Stomach (tissue), 9 donors: ENCODE data around the gene ARL8B. TPM values are rescaled to one million over a fixed set of nuclear protein-coding genes. Genes with fewer than 3 reads are reported as not detected.

Experiments used
- DNase-seq, 2 donors: peaks; one replicate each; pipeline versions ENCODE4 v3.0.0 to v3.0.0-alpha.2; 2013 to 2019
- H3K27ac ChIP-seq, 5 donors: fragments of 200-600 bp in 4 of 5; sonication (generic) in 4 of 5; one replicate each; pipeline ENCODE4 v1.5.1; 2013 to 2019; ENCODE audit warnings: mild to moderate bottlenecking in 1 of 5, moderate library complexity in 1 of 5
- H3K27me3 ChIP-seq, 3 donors: fragments of 200-600 bp; sonication (generic); one replicate each; pipeline ENCODE4 v1.5.1; 2017 to 2019; ENCODE audit warnings: mixed run types in 1 of 3
- H3K36me3 ChIP-seq, 4 donors: fragments of 200-600 bp; sonication (generic); 1 replicate in 3 of 4; 2 replicates in 1 of 4; pipeline ENCODE4 v1.5.1; 2016 to 2019
- H3K4me1 ChIP-seq, 4 donors: fragments of 200-600 bp; sonication (generic); one replicate each; pipeline ENCODE4 v1.5.1; 2016 to 2019
- H3K4me3 ChIP-seq, 4 donors: fragments of 200-600 bp; sonication (generic) in 3 of 4; one replicate each; pipeline ENCODE4 v1.5.1; 2016 to 2019; ENCODE audit warnings: mild to moderate bottlenecking in 1 of 4
- H3K9me3 ChIP-seq, 4 donors: fragments of 200-600 bp; sonication (generic); one replicate each; pipeline ENCODE4 v1.5.1; 2016 to 2019
- CTCF ChIP-seq, 7 experiments: fragments of 450-650 bp in 4 of 7; fragments of 200-600 bp in 3 of 7; sonication (generic) in 3 of 7; IDR thresholded peaks; one replicate each; pipeline ENCODE4 v1.5.1; 2016 to 2019; ENCODE audit warnings: antibody characterized with exemption in 7 of 7, control low read depth in 2 of 7, mild to moderate bottlenecking in 1 of 7
- EP300 ChIP-seq: sonication (generic); formaldehyde crosslinking; IDR thresholded peaks from one replicate; pipeline ENCODE4 v1.6.1; 2017; ENCODE audit warnings: antibody characterized with exemption
- POLR2A ChIP-seq, 4 donors: fragments of 450-650 bp; IDR thresholded peaks; one replicate each; pipeline ENCODE4 v1.6.1; 2016; ENCODE audit warnings: antibody characterized with exemption in 4 of 4, control low read depth in 2 of 4, mild to moderate bottlenecking in 1 of 4, moderate library complexity in 1 of 4
- POLR2AphosphoS5 ChIP-seq, 3 donors: sonication (generic); formaldehyde crosslinking; IDR thresholded peaks; one replicate each; pipeline ENCODE4 v1.6.1; 2016; ENCODE audit warnings: antibody characterized with exemption in 3 of 3
- WGBS, 5 donors: extraction: QIAGEN DNeasy Blood & Tissue Kit in 3 of 5; methylation state at CpG; one replicate each; pipeline versions ENCODE4 v1.1.5 to v1.1.7; 2013 to 2018; 5-methylcytosine and 5-hydroxymethylcytosine counted together
- intact Hi-C: fragments of 100-400 bp; cut with DNase I; formaldehyde crosslinking; loops from one replicate; pipeline ENCODE4 v1.15.1; 2023; ENCODE audit warnings: low total_unique reads
- polyA plus RNA-seq, 3 donors: library from polyadenylated mRNA; stranded (reverse); fragments of 200-250 nt; gene quantifications; one replicate each; pipeline ENCODE4 v1.2.3, GENCODE V29; 2013
- total RNA-seq, 5 donors: library from RNA; depleted of rRNA; stranded (reverse); fragments of >200 nt; gene quantifications; one replicate each; pipeline versions ENCODE4 v1.1.0 to v1.2.3, GENCODE V29; 2014 to 2016
- donor health status: healthy with polysubstance abuse.
- donor health status: Bipolar disorder and iron deficiency.
- donor health status: healthy.

The ARL8B gene
- total and polyA plus RNA-seq, 8 donors = 14.8 to 73.6 (median 34.5) TPM

- Histone ChIP-seq H3K27ac (peak within 1 kb of the TSS; percentile 93 to 100 (median 99)), H3K4me1 (peaks cover 30 to 73% (median 58%) of the 10 kb centered on the region in 4 donors), H3K36me3 (peaks cover under 1 to 10% (median 5%) of the 10 kb centered on the region in 4 donors), H3K27me3 (no peaks in the 10 kb centered on the region), H3K9me3 (no peaks in the 10 kb centered on the region), H3K4me3 (peak within 1 kb of the TSS; percentile 68 to 96 (median 87))
- intact Hi-C loops = loop anchor here (10.0 kb wide), 1 partner anchor 63 kb away; the partner anchor contains the start of gene ARL8B
- DNase-seq = peak; percentile 96 to 98
- WGBS, 5 donors = 0 to 1% (median 0%) methylated on average over 25 to 78 of the region's 78 CpGs
- TF ChIP-seq CTCF (IDR thresholded peaks at IDR 0.05) (no peak), POLR2A (IDR thresholded peaks at IDR 0.05) (peak in 2 of 4 donors; percentile 17 to 63), POLR2AphosphoS5 (IDR thresholded peaks at IDR 0.05) (peak in 2 of 3 donors; percentile 66 to 84), EP300 (no peak)
These were observed 65.2 kb downstream of the ARL8B start, which contains the start of gene EDEM1 for GRCh38 chr3:5187156-5187919. TSS of gene EDEM1 (plus strand) at chr3:5187707. CDS start at chr3:5187806, 99 bp downstream.

- H3K27me3 ChIP-seq = no peaks in the 10 kb centered on the region
- H3K9me3 ChIP-seq = no peaks in the 10 kb centered on the region
- DNase-seq = peak in 1 of 2 donors; percentile 76
- peaks cover 0 to 9% (median 3%) of the 10 kb centered on the region in 4 donors for H3K36me3 ChIP-seq
- no peak for TF ChIP-seq POLR2AphosphoS5 (IDR thresholded peaks at IDR 0.05)
- no peak for TF ChIP-seq POLR2A (IDR thresholded peaks at IDR 0.05)
- TF ChIP-seq EP300 = no peak
- WGBS, 5 donors = 0 to 1% (median 0%) methylated on average over 5 to 66 of the region's 66 CpGs
- intact Hi-C loops = loop anchor here (10.0 kb wide), 1 partner anchor 63 kb away; the partner anchor contains the start of gene ARL8B
- H3K27ac ChIP-seq = peak overlapping the region; percentile 93 to 100 (median 99)
- H3K4me1 ChIP-seq = peaks cover 30 to 77% (median 63%) of the 10 kb centered on the region in 4 donors
- H3K4me3 ChIP-seq = peak overlapping the region; percentile 68 to 96 (median 87)
These were observed 65.9 kb downstream of the ARL8B start for GRCh38 chr3:5187920-5188418.

GRCh38 chr3:5188419-5189221 lies 66.5 kb downstream of the ARL8B start:
- intact Hi-C loops = loop anchor here (10.0 kb wide), 1 partner anchor 64 kb away; the partner anchor contains the start of gene ARL8B
- 1 to 8% (median 2%) methylated on average over 15 to 26 of the region's 26 CpGs for WGBS, 5 donors

More at GRCh38 chr3:5188419-5189221, 66.5 kb downstream of the ARL8B start:
- TF ChIP-seq EP300 (no peak), CTCF (IDR thresholded peaks at IDR 0.05) (no peak), POLR2AphosphoS5 (IDR thresholded peaks at IDR 0.05) (peak in 2 of 3 donors; percentile 41 to 47), POLR2A (IDR thresholded peaks at IDR 0.05) (no peak)
- Histone ChIP-seq H3K4me3 (peak overlapping the region; percentile 68 to 96 (median 87)), H3K27me3 (no peaks in the 10 kb centered on the region), H3K9me3 (no peaks in the 10 kb centered on the region), H3K4me1 (peaks cover 30 to 81% (median 65%) of the 10 kb centered on the region in 4 donors), H3K36me3 (peaks cover 0 to 8% (median 4%) of the 10 kb centered on the region in 4 donors), H3K27ac (peak overlapping the region; percentile 93 to 100 (median 99))
- DNase-seq = peak; percentile 65 to 79
